Measurements from ENCODE around the gene HESX1. TPM values are rescaled to one million over a fixed set of nuclear protein-coding genes. Genes with fewer than 3 reads are reported as not detected.

HESX1 gene
- total RNA-seq, result 0.14 and 0.40 TPM in 2 replicates

- no peak for DNase-seq (ENCODE audit: low read depth, low spot score)
Measured at GRCh38 chr3:57199895-57200297, at the start of gene HESX1. Gene HESX1, minus strand, starts transcription at chr3:57199978. Its CDS starts 60 bp downstream, at chr3:57199918.

DNA sequence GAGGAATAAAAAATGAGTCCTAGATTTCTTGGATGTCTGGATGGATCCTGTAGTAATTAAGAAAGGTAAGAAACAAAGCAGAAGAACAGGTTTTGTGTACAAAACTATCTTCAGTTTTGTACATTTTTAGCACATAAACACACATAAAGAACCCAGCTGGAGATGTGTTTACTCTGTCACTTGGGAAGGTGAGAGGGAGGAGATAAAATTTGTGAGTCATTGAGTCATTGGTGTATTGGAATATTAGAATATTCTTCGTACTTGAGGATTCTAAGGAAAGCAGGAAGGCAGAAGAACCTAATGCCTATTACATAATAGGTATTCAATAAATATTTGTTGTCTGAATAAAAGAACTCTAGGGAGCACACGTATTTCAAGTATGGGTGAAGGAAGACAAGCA is 45.2 kb upstream of the HESX1 start:
- no peak for DNase-seq (ENCODE audit: low read depth, low spot score)

DNA sequence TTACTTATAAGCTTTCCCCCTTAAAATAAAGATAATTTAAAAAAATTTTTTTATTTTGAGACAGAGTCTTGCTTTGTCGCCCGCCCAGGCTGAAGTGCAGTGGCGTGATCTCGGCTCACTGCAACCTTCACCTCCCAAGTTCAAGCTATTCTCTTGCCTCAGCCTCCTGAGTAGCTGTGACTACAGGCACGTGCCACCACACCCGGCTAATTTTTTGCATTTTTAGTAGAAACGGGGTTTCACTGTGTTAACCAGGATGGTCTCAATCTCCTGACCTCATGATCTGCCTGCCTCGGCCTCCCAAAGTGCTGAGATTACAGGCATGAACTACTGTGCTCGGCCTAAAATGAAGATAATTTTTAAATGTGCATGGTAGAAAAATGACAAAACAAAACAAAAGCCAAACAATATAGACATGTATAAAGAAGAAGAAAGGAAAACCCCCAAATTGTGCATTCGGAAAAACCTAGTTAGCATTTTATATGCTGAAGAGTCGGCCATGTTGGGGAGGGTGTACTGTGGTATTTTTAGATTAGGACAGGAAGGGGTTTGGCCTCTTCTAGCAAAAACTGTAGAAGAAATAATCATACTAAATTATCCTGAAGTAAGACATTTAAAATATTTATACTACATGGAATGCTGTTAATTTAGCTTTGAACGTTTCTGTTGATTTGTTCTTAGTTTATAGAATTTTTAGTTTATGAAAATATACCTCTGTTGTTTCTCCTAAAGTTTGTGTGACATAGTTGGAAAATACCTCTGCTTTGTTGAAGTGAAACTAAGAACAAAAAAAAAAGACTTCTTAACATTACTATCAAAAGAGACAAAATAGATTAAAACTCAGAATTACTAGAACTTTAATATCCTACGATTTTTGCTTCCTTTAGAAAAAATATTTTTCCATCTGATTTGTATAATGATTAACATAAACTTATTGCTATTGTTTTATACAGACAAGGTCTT is 35.1 kb upstream of the HESX1 start:
- no peak for DNase-seq (ENCODE audit: low read depth, low spot score)

- no peak for DNase-seq (ENCODE audit: low read depth, low spot score)
Measured at GRCh38 chr3:57233799-57234198, 34.0 kb upstream of the HESX1 start.

DNA sequence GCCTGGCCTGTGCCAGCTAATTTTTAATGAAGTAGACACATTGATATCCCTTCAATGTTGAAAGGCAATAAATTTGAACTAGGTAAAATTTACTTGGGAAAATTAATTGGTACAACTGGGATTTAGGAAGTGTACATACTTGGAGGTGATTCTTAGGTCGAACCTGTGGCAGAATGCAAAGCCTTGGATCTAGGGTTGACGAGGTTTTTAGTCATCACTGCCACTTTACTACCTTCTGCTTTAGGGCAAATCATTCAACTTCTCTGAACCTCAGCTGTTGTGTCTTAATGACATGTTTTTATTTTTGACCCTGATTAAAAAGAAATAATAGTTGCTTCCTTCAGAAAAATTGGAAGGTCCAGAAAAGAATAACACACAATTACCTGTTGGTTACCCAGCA is 30.2 kb upstream of the HESX1 start:
- DNase-seq (ENCODE audit: low read depth, low spot score), result no peak

DNA sequence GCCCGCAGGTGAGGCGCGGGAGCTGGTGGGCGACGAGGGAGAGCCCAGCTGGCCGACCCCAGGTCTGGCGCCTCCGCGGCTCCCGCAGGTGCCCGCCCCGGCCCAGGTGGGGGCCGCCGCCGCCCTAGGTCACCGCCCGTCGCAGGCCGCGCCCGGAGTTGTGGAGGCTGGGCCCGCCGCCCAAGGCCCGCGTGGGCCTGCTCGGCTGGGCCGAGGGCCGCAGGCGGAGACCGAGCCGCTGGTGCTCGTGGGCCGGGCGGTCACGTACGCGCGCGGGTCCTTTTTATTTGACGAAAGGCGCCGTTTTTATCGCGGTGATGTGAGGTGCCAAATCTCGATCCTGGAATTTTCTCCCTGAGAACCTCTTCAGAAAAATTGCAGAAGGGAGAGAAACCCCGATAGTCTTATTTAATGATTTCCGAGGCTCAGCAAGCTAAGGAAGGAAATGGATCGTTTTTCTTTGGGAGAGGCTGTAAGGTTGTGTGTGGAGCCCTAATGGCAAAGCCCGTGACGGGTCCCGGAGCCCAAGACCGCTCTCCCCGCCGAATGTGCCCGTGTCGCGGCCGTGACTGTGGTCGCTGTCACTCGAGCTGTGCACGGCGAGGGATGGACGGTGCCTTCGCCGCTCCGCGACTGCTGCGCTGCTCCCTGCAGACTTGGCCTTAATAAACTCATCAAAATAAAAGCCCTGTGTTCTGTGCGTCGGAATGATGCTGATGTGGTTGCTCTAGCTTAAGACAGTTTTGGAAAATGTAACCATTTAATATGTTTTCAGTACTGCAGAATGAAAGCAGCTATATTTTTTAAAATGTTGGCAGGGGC is 28.4 kb upstream of the HESX1 start:
- no peak for DNase-seq (ENCODE audit: low read depth, low spot score)

- peak; percentile 50 for DNase-seq (ENCODE audit: low read depth, low spot score)
Measured at GRCh38 chr3:57227204-57227929, 27.6 kb upstream of the HESX1 start, which contains the start of gene APPL1. Gene APPL1, plus strand, starts transcription at chr3:57227729. Its CDS starts 155 bp downstream, at chr3:57227884.

DNA sequence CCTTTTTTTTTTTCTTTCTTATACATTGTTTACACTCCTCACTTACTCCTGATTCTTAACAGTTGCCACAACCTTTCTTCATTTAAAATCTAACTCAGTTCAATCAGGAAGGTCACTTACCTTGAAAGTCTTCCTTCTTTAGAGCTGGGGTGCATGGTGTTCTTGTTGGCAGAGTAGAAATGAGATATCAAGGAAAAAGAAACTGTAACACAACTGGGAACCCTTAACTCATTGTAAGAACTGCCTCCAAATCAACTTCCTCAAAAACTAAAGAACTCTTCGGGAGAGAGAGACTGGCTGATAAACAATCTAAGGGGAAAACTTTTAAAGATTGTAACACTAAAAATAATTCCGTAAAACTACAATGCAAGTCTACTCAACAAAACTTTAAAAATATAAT is 26.4 kb upstream of the HESX1 start:
- no peak for DNase-seq (ENCODE audit: low read depth, low spot score)

GRCh38 chr3:57224856-57225255 is 25.1 kb upstream of the HESX1 start:
- no peak for DNase-seq (ENCODE audit: low read depth, low spot score)

GRCh38 chr3:57221883-57222282 is 22.1 kb upstream of the HESX1 start:
- DNase-seq (ENCODE audit: low read depth, low spot score), result no peak

- DNase-seq (ENCODE audit: low read depth, low spot score), result no peak
Measured at GRCh38 chr3:57206423-57206822, 6.6 kb upstream of the HESX1 start.

- DNase-seq (ENCODE audit: low read depth, low spot score), result no peak
Measured at GRCh38 chr3:57194641-57195040, 5.1 kb downstream of the HESX1 start.

DNA sequence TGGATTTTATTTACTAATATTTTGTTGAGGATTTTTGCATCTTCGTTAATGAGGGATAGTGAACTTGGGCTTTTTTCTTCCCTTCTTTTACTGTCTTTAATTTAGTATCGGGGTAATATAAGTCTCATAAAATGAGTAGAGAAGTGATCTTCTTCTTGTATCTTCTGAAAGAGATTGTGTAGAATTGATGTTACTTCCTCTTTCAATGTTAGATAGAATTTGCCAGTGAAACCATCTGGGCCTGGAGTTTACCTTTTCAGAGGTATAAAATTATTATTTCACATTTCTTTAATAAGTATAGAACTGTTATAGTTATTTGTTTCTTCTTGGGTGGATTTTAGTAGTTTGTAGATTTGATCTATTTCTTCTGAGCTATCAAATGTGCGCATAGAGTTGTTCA is 7.8 kb downstream of the HESX1 start:
- no peak for DNase-seq (ENCODE audit: low read depth, low spot score)

DNA sequence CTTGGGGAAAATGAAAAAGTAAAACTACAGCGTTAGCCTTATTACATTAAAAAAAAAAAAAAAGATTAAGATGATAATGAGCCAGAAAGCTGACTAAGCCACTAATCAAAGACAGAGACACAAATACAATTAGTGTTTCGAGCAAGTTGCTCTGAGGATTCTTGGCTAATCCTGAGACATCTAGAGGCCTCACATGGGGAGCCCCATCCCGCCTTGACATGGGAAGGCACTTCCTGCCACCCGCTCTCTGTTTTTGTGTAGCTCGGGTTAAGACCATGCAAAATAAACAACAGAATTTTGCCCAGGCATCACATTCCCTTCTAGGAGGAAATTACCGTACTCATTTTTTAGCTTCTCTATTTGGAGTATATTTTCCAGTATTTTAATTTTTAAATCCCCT is 15.3 kb downstream of the HESX1 start:
- DNase-seq (ENCODE audit: low read depth, low spot score), result no peak

- DNase-seq (ENCODE audit: low read depth, low spot score), result no peak
Measured at GRCh38 chr3:57179580-57180410, 20.0 kb downstream of the HESX1 start.

GRCh38 chr3:57176045-57176444 is 23.7 kb downstream of the HESX1 start:
- DNase-seq (ENCODE audit: low read depth, low spot score), result no peak

- DNase-seq (ENCODE audit: low read depth, low spot score), result no peak
Measured at GRCh38 chr3:57173687-57174086, 26.1 kb downstream of the HESX1 start.

DNA sequence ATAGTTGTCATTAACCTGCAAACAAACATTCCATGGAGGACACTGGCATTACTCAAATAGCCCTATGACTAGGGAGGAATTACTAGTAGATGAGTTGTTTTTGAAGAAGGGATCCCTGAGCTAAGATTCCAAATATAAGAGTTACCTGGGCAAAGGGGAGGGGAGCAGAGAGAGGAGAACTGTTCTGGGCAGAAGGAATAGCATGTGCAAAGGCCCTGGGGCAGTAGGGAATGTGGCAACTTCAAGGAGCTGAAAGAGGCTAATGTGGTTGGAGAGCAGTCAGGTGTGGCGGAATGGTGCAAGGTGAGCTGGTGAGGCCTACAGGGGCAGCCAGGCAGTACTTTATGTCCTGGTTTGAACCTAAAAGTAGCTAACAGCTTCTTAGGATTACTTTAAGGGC is 28.8 kb downstream of the HESX1 start:
- no peak for DNase-seq (ENCODE audit: low read depth, low spot score)

DNA sequence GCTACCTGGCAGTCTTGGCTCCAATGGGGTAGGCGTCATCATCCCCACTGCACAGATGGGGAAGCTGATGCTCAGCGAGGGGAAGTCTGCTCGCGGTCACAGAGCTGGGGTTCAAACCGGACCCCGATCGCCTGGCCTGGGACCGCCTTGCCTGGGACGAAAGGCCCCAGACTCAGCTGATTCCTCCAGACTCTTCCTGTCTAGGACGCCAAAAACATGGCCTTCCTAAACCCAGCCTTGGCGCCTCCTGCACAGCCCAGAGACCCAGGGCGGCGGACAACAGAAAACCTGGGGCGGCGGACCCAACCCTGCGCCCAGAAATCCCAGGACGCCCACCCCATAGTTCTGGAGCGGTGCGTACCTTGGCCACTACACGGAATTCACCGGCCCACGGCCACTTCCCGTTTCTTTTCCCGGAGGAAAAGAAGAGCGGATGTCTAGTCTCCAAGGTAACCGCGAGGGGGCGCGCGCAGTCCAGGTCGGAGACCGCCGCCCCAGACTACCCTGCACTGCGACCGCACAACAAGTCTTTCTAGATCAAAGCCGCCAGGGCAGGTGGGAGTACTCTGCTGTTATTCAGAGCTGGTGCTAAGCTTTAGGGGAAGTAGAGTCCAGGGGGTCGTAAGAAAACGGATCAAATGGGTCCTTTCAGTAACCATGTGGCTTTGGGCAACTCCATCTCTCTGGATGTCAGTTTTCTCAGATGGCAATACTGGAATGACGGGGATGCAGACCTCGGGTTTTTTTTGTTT is 29.7 kb downstream of the HESX1 start:
- peak; percentile 24 for DNase-seq (ENCODE audit: low read depth, low spot score)

- DNase-seq (ENCODE audit: low read depth, low spot score), result no peak
Measured at GRCh38 chr3:57169108-57169507, 30.7 kb downstream of the HESX1 start.

Data from pulmonary artery endothelial cell (primary cell).